GM04503 (cell line): ENCODE measurements around the gene SCNN1B.

ENCODE experiments used
- DNase-seq: peaks from one replicate; pipeline ENCODE4 v3.0.0-alpha.2; 2012; ENCODE audit warnings: low read depth

SCNN1B gene

DNA sequence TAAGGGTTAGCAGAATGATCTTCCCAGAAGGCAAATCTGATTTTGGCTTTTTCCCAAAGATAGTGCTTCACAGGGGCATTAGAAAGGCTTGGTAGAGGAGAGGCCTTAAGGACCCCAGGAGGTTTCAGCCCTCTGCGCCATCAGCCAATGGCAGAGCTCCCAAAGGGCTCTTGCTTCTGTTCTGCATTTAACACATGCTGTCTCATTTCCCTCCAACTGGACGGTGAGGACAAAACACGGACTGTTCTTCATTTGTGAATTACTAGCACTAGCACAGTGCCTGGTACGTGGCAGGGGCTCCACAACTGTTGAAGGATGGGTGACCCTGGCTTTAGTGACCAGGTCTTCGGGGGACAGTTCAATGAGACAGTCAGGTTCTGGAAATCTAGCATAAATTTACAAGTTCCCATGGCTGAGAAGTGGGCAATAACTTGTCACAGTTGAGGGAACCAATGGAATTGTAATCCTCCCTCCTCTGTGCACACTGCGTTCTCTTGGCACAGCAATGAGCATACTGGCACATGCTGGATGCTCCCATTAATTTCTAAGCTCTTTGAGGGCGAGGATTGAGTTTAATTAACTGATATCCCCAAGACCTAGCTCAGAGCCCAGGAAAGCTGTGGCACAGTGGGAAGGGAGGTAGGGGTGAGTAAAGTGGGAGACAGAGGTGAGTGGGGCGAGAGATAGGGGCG lies 105.5 kb downstream of the SCNN1B start:
- DNase-seq, result no peak

DNA sequence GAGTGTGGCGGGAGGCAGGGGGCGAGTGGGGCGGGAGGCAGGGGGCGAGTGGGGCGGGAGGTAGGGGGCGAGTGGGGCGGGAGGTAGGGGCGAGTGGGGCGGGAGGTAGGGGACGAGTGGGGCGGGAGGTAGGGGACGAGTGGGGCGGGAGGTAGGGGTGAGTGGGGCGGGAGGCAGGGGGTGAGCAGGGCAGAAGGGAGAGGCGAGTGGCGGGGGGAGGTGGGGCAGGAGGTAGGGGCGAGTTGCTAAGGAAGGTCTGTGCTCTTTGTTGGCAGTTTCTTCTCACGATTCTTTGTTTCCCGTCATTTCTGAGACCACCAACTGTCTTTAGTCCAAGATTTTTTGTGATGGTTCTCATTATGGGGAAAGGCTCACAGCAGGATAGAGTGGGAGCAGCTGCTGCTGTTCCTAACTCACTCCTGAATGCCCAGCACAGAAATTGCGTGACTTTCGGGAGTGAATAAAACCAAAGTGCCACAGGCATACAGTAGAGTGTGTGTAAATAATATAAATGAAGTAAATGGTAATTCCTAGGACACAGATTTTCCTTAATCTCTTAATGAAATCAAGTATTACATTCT lies 106.2 kb downstream of the SCNN1B start:
- no peak for DNase-seq

DNA sequence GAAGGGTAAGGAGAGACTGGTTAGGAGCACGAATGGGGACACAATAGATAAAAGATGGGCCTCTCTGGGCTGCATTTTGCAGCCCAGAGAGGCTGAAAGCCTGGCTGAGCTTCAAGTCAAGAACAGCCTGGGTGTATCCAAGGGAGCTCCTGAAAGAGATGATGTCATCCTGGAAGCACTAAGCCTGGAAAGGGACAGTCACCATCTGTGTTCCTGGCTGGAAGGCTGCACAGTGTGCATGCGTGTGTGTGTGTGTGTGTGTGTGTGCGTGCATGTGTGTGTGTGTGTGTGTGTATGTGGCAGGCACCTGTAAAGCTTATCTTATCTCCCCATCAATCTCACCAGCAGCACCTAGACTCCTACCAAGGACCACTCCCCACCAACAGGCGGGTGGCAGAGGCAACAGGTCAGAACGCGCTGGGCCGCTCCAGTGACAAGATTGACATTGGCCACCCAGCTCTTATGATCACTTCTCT lies 106.8 kb downstream of the SCNN1B start:
- DNase-seq, result peak; percentile 44

DNA sequence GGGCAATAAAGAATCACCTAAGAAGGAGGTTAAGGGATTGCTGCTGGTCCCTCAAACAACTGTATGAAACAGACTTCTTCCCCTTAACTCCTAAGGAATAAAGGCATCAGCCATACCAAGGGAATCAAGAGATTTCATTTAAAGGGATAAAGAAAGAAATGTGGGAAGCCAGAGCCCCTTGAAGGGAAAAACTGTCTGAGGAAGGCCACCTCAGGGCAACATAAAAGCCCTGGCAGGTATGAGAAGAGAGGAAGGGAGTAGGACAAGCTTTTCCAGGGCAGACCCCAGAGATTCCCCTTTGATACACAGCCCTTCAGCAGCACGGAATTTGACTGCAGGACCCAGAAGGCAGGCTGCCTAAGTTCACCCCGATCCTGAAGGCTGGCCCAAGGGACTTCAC lies 107.4 kb downstream of the SCNN1B start:
- DNase-seq, result no peak

DNA sequence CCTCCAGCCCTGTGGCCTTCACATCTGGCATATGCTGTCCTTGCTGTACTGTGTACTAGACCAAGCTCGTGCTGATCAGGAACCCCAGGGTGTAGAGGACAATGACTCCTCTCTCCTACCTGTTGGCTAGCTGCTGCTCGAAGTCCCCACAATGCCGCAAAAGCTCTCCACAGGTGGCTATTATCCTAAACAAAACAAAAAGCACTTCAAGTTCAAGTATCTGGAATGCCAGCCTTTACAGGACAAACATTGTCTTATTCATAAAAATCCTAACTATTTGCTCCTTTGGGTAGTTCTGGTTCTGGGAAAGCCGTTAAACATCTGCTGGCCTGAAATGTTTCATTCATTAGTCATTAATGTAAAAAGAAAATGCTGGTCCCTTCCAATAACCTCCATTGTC lies 108.1 kb downstream of the SCNN1B start:
- DNase-seq, result no peak

DNA sequence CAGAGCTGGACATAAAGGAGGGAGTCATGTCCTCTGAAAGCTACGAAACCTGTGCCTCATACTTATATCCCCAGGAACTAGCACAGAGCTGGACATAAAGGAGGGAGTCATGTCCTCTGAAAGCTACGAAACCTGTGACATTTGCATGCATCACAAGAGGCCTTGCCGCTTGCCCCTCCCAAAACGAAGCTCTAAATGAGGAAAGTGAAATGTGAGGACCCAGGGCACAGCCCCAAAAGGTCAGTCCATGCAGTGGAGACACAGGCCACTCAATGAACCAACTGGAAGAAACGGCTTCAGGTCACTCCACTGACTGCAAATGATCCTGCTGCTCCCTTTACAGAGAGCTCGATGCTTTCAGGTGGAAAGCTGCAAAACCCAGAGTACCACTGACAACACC lies 112.6 kb downstream of the SCNN1B start:
- DNase-seq, result no peak

DNA sequence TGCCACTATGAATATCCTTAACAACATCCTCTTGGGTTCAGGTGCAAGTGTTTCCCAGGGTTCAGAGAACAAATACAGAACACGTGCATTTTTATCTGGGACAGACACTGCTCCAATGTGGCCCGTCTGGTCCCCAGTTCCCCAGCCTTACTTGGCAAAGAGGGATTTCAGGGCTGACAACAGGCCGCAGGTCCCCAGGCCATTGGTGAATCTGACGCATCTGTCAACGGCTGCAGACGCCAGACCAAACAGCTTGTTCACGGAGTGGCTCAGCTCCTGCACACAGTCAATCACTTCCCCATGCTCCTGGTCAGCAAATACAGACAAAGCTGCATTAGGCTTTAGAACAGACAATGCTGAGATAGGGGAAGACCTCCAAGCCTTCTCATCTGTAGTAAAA lies 114.7 kb downstream of the SCNN1B start:
- no peak for DNase-seq

DNA sequence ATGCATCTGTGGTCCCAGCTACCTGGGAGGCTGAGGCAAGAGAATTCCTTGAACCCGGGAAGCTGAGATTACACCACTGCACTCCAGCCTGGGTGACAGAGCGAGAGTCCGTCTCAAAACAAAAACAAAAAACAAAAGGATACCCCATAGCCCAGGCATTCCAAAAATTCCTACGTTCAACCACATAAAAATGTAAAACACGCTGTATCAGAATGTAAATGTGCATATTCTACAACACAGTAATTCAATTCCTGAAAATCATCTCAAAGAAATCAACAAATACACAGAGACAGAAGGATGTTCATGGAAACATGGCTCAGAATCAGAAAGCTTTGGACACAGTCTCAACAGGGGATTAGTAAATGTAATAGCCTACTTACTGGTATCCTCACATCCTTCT lies 117.9 kb downstream of the SCNN1B start:
- DNase-seq, result no peak

DNA sequence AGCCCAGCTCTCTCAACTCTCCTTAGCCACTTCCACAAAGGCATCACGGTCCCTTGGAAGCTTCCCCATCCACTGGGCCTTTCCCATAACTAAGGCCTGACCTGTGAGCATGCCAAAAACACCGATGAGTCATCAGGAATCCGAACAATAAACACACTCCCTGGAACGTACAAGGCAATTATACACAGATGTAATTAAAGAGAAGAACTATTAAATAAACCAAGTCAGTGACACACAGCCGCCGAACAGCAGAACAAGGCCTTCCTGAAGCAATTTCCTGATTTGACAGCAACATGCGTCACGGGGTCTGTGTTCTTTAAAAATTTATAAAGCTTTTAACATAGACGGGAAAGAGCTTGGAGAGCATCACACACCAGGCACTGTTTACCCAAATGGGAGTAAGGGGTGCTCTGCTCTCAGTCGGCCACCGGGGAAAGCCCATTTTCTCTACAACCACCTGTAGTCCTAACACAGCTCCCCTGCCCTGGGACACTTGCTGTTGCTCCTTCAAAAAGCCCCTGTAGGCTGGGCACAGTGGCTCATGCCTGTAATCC lies 121.5 kb downstream of the SCNN1B start:
- peak; percentile 97 for DNase-seq

DNA sequence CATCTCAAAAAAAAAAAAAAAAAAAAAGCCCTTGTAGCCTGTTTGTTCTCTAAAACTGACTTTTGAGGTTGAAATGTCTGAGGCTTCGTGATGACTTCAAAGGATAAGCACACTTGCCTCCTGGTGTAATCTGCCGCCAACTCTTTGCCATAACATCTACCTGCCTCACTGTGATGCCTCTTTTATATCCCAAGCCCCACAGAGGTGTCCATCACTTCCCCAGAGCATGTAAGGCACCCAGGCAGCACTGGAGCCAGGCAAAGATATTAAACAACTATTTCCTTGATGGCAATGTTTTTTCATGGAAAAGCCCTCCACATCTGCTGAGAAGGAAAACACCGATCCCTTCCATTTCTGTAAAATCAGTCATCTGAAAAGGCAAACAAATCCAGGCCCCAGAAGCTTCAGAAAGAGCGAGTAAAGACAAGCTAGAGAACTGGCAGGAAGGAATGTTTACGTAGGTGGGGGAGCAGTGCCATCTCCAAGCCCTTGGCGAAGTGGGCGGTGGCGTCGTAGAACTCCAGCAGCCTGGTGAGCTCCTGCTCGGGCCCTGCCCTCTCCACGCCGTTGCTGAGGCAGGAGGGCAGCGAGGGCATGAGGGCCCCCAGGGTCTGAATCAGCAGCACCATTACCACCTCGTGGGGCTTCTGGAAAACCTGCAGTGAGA lies 122.3 kb downstream of the SCNN1B start:
- DNase-seq, result no peak

DNA sequence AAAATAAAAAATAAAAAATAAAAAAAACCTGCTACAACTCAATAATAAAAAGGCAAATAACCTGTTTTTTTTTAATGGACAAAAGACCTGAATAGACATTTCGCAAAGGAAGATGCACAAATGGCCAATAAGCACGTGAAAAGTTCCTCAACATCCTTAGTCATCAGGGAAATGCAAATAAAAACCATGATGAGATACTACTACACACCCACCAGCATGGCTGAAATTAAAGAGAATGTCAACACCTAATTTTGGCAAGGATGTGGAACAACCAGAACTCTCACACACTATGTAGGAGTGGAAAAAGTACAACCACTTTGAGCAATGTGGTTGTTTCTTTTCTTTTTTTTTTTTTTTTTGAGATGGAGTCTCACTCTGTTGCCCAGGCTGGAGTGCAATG lies 126.2 kb downstream of the SCNN1B start:
- DNase-seq, result no peak
